ENCODE results near the gene TMIGD3.

TMIGD3 gene

GRCh38 chr1:111496398-111496797 is 7.0 kb downstream of the TMIGD3 start:
- TF ChIP-seq YY1 (IDR thresholded peaks at IDR 0.05; ENCODE audit: insufficient read depth, insufficient read length), result no peak
- no peaks in the 10 kb centered on the region; the same call in 1 of the 2 replicates for H3K9me3 ChIP-seq (ENCODE audit: insufficient read depth, low read length)
- DNase-seq (ENCODE audit: low read depth, low spot score), result no peak
- H3K4me1 ChIP-seq (ENCODE audit: insufficient read depth, insufficient read length), result no peaks in the 10 kb centered on the region
- H3K36me3 ChIP-seq (ENCODE audit: insufficient read depth, insufficient read length, low read length), result no peaks in the 10 kb centered on the region
- H3K9ac ChIP-seq (ENCODE audit: insufficient read length, low read depth), result no peak overlapping the region
- no peak overlapping the region for H3K4me3 ChIP-seq (ENCODE audit: insufficient read length, low read depth)
- H3K27me3 ChIP-seq (ENCODE audit: insufficient read depth, insufficient read length), result no peaks in the 10 kb centered on the region

- H3K9me3 ChIP-seq (ENCODE audit: insufficient read depth, low read length), result no peaks in the 10 kb centered on the region; the same call in 1 of the 2 replicates
- H3K27me3 ChIP-seq (ENCODE audit: insufficient read depth, insufficient read length), result no peaks in the 10 kb centered on the region
- no peaks in the 10 kb centered on the region for H3K4me1 ChIP-seq (ENCODE audit: insufficient read depth, insufficient read length)
- H3K4me3 ChIP-seq (ENCODE audit: insufficient read length, low read depth), result no peak overlapping the region
- DNase-seq (ENCODE audit: low read depth, low spot score), result no peak
- no peaks in the 10 kb centered on the region for H3K36me3 ChIP-seq (ENCODE audit: insufficient read depth, insufficient read length, low read length)
- no peak overlapping the region for H3K9ac ChIP-seq (ENCODE audit: insufficient read length, low read depth)
- no peak for TF ChIP-seq ZNF274 (IDR thresholded peaks at IDR 0.05; ENCODE audit: low read depth, low read length)
These were observed 12.4 kb downstream of the TMIGD3 start for GRCh38 chr1:111491070-111491469.

- no peak for DNase-seq (ENCODE audit: low read depth, low spot score)
- H3K9ac ChIP-seq (ENCODE audit: insufficient read length, low read depth), result no peak overlapping the region
- H3K27me3 ChIP-seq (ENCODE audit: insufficient read depth, insufficient read length), result no peaks in the 10 kb centered on the region
- no peaks in the 10 kb centered on the region for H3K36me3 ChIP-seq (ENCODE audit: insufficient read depth, insufficient read length, low read length)
- no peak overlapping the region for H3K4me3 ChIP-seq (ENCODE audit: insufficient read length, low read depth)
- H3K9me3 ChIP-seq (ENCODE audit: insufficient read depth, low read length), result no peaks in the 10 kb centered on the region; the same call in 1 of the 2 replicates
- H3K4me1 ChIP-seq (ENCODE audit: insufficient read depth, insufficient read length), result no peaks in the 10 kb centered on the region
- TF ChIP-seq ZNF274 (IDR thresholded peaks at IDR 0.05; ENCODE audit: low read depth, low read length) (no peak), SUZ12 (IDR thresholded peaks at IDR 0.05; ENCODE audit: extremely low read depth, insufficient read depth, insufficient read length) (no peak), YY1 (IDR thresholded peaks at IDR 0.05; ENCODE audit: insufficient read depth, insufficient read length) (no peak)
These were observed 13.2 kb downstream of the TMIGD3 start for GRCh38 chr1:111490220-111490619.

GRCh38 chr1:111489604-111490003 is 13.8 kb downstream of the TMIGD3 start:
- Histone ChIP-seq H3K9me3 (ENCODE audit: insufficient read depth, low read length) (no peaks in the 10 kb centered on the region; the same call in 1 of the 2 replicates), H3K27me3 (ENCODE audit: insufficient read depth, insufficient read length) (no peaks in the 10 kb centered on the region), H3K9ac (ENCODE audit: insufficient read length, low read depth) (no peak overlapping the region), H3K4me1 (ENCODE audit: insufficient read depth, insufficient read length) (no peaks in the 10 kb centered on the region), H3K4me3 (ENCODE audit: insufficient read length, low read depth) (no peak overlapping the region), H3K36me3 (ENCODE audit: insufficient read depth, insufficient read length, low read length) (no peaks in the 10 kb centered on the region)
- DNase-seq (ENCODE audit: low read depth, low spot score), result no peak
- no peak for TF ChIP-seq SUZ12 (IDR thresholded peaks at IDR 0.05; ENCODE audit: extremely low read depth, insufficient read depth, insufficient read length)
- no peak for TF ChIP-seq YY1 (IDR thresholded peaks at IDR 0.05; ENCODE audit: insufficient read depth, insufficient read length)
- no peak for TF ChIP-seq ZNF274 (IDR thresholded peaks at IDR 0.05; ENCODE audit: low read depth, low read length)

- Histone ChIP-seq H3K9me3 (ENCODE audit: insufficient read depth, low read length) (no peaks in the 10 kb centered on the region; the same call in 1 of the 2 replicates), H3K36me3 (ENCODE audit: insufficient read depth, insufficient read length, low read length) (no peaks in the 10 kb centered on the region), H3K27me3 (ENCODE audit: insufficient read depth, insufficient read length) (no peaks in the 10 kb centered on the region), H3K4me3 (ENCODE audit: insufficient read length, low read depth) (no peak overlapping the region), H3K4me1 (ENCODE audit: insufficient read depth, insufficient read length) (no peaks in the 10 kb centered on the region), H3K9ac (ENCODE audit: insufficient read length, low read depth) (no peak overlapping the region)
- TF ChIP-seq SUZ12 (IDR thresholded peaks at IDR 0.05; ENCODE audit: extremely low read depth, insufficient read depth, insufficient read length) (no peak), ZNF274 (IDR thresholded peaks at IDR 0.05; ENCODE audit: low read depth, low read length) (no peak), YY1 (IDR thresholded peaks at IDR 0.05; ENCODE audit: insufficient read depth, insufficient read length) (no peak)
- DNase-seq (ENCODE audit: low read depth, low spot score), result no peak
These were observed 14.8 kb downstream of the TMIGD3 start for GRCh38 chr1:111488669-111489068.

GRCh38 chr1:111487133-111487532 is 16.3 kb downstream of the TMIGD3 start:
- Histone ChIP-seq H3K9ac (ENCODE audit: insufficient read length, low read depth) (no peak overlapping the region), H3K36me3 (ENCODE audit: insufficient read depth, insufficient read length, low read length) (no peaks in the 10 kb centered on the region), H3K27me3 (ENCODE audit: insufficient read depth, insufficient read length) (no peaks in the 10 kb centered on the region), H3K4me1 (ENCODE audit: insufficient read depth, insufficient read length) (no peaks in the 10 kb centered on the region), H3K4me3 (ENCODE audit: insufficient read length, low read depth) (no peak overlapping the region), H3K9me3 (ENCODE audit: insufficient read depth, low read length) (no peaks in the 10 kb centered on the region)
- no peak for TF ChIP-seq SUZ12 (IDR thresholded peaks at IDR 0.05; ENCODE audit: extremely low read depth, insufficient read depth, insufficient read length)
- no peak for TF ChIP-seq ZNF274 (IDR thresholded peaks at IDR 0.05; ENCODE audit: low read depth, low read length)
- TF ChIP-seq YY1 (IDR thresholded peaks at IDR 0.05; ENCODE audit: insufficient read depth, insufficient read length), result no peak
- no peak for DNase-seq (ENCODE audit: low read depth, low spot score)

GRCh38 chr1:111486431-111486830 is 17.0 kb downstream of the TMIGD3 start:
- H3K27me3 ChIP-seq (ENCODE audit: insufficient read depth, insufficient read length), result no peaks in the 10 kb centered on the region
- H3K9me3 ChIP-seq (ENCODE audit: insufficient read depth, low read length), result no peaks in the 10 kb centered on the region
- no peak overlapping the region for H3K9ac ChIP-seq (ENCODE audit: insufficient read length, low read depth)
- H3K36me3 ChIP-seq (ENCODE audit: insufficient read depth, insufficient read length, low read length), result no peaks in the 10 kb centered on the region
- TF ChIP-seq YY1 (IDR thresholded peaks at IDR 0.05; ENCODE audit: insufficient read depth, insufficient read length), result no peak
- TF ChIP-seq ZNF274 (IDR thresholded peaks at IDR 0.05; ENCODE audit: low read depth, low read length), result no peak
- TF ChIP-seq SUZ12 (IDR thresholded peaks at IDR 0.05; ENCODE audit: extremely low read depth, insufficient read depth, insufficient read length), result no peak
- no peak for DNase-seq (ENCODE audit: low read depth, low spot score)
- no peaks in the 10 kb centered on the region for H3K4me1 ChIP-seq (ENCODE audit: insufficient read depth, insufficient read length)
- H3K4me3 ChIP-seq (ENCODE audit: insufficient read length, low read depth), result no peak overlapping the region

Measured in NT2/D1 (cell line).